Nephron (organoid): ENCODE measurements around the gene CDH5.

Experiments used
- H3K27ac Mint-ChIP-seq, 3 experiments: 2 replicates each; pipeline ENCODE4 v1.8.0; 2020; ENCODE audit warnings: mixed read lengths in 3 of 3, mild to moderate bottlenecking in 2 of 3, moderate library complexity in 1 of 3
- H3K27me3 Mint-ChIP-seq: 2 replicates; pipeline ENCODE4 v1.8.0; 2021; ENCODE audit warnings: low read depth, mild to moderate bottlenecking, moderate library complexity, mixed read lengths
- H3K36me3 Mint-ChIP-seq: 2 replicates; pipeline ENCODE4 v1.8.0; 2020; ENCODE audit warnings: low read depth, mixed read lengths
- H3K4me1 Mint-ChIP-seq: 2 replicates; pipeline ENCODE4 v1.8.0; 2020; ENCODE audit warnings: mixed read lengths
- H3K4me3 Mint-ChIP-seq, 3 experiments: 2 replicates each; pipeline ENCODE4 v1.8.0; 2020; ENCODE audit warnings: mild to moderate bottlenecking in 3 of 3, mixed read lengths in 3 of 3, moderate library complexity in 2 of 3
- H3K9me3 Mint-ChIP-seq: 2 replicates; pipeline ENCODE4 v1.8.0; 2020; ENCODE audit warnings: mixed read lengths
- TF ChIP-seq, protein P1 (sequence below), 3 experiments: fragments of 200-600 bp; sonication (generic); IDR thresholded peaks; one replicate each; pipeline ENCODE4 v1.5.0; 2021; ENCODE audit warnings: antibody characterized with exemption in 3 of 3; ENCODE audit not compliant: unreplicated experiment in 3 of 3

The CDH5 gene

DNA sequence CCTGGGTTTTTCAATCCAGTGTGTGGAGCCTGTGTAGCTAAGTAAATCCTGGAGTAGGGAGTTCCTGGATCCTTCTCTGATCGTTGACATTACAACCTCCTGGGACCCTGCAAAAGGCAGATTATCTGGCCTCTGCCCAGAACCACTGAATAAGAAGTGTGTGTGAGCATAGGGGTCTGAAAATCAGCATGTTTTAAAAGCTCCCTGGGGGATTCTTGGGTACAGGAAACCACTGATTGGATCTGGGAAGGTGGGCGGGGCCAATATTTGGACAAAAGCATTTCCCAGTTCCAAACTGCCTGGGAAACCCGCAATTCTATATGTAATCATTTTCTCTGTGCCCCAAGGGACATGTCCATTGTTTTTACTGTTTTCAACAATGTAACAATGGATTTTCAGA is 33.4 kb downstream of the CDH5 start:
- Mint-ChIP-seq H3K9me3 (no peaks in the 10 kb centered on the region), H3K4me1 (peaks cover 9% of the 10 kb centered on the region), H3K4me3 (no peak overlapping the region), H3K36me3 (no peaks in the 10 kb centered on the region), H3K27me3 (peaks cover 12% of the 10 kb centered on the region), H3K27ac (peak overlapping the region in 1 of 3 experiments; percentile 67)
- TF ChIP-seq, protein P1, sequence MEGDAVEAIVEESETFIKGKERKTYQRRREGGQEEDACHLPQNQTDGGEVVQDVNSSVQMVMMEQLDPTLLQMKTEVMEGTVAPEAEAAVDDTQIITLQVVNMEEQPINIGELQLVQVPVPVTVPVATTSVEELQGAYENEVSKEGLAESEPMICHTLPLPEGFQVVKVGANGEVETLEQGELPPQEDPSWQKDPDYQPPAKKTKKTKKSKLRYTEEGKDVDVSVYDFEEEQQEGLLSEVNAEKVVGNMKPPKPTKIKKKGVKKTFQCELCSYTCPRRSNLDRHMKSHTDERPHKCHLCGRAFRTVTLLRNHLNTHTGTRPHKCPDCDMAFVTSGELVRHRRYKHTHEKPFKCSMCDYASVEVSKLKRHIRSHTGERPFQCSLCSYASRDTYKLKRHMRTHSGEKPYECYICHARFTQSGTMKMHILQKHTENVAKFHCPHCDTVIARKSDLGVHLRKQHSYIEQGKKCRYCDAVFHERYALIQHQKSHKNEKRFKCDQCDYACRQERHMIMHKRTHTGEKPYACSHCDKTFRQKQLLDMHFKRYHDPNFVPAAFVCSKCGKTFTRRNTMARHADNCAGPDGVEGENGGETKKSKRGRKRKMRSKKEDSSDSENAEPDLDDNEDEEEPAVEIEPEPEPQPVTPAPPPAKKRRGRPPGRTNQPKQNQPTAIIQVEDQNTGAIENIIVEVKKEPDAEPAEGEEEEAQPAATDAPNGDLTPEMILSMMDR (IDR thresholded peaks at IDR 0.05; ENCODE audit: unreplicated experiment in 3 of 3) = no peak

DNA sequence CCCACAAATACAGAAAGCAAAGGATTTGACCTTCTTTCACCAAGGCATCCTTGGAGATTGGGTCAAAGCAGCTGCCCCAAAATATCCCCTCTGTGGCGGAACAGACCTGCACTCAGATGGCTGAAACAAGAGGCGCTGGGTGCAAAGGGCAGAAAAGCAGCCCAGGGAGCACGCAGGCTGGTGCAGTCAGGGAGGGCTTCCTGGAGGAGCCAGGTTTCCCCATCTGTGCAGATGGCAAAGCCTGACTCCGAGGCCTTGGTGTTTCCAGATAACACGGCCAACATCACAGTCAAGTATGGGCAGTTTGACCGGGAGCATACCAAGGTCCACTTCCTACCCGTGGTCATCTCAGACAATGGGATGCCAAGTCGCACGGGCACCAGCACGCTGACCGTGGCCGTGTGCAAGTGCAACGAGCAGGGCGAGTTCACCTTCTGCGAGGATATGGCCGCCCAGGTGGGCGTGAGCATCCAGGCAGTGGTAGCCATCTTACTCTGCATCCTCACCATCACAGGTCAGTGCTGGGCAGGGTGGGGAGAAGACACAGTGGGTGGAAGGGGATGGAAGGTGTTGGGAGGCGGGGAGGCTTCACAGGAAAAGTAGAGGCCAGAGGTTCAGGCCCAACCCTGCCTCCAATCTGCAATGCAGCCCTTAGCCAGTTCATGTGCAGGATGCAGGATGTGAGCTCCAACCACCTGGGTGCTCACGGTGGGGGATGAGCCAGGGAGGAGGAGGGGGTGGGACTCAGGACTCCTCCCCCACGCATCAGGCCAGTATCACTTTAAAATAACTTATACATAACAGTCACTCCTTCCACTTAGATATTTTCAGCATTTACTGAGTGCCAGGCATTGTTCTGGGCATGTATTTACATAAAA is 34.3 kb downstream of the CDH5 start:
- H3K36me3 Mint-ChIP-seq = no peaks in the 10 kb centered on the region
- no peaks in the 10 kb centered on the region for H3K9me3 Mint-ChIP-seq
- TF ChIP-seq, protein P1 (IDR thresholded peaks at IDR 0.05; ENCODE audit: unreplicated experiment in 3 of 3) = no peak
- H3K27me3 Mint-ChIP-seq = peaks cover 20% of the 10 kb centered on the region
- H3K4me1 Mint-ChIP-seq = peaks cover 9% of the 10 kb centered on the region
- H3K27ac Mint-ChIP-seq = peak overlapping the region in 1 of 3 experiments; percentile 67
- H3K4me3 Mint-ChIP-seq = no peak overlapping the region

DNA sequence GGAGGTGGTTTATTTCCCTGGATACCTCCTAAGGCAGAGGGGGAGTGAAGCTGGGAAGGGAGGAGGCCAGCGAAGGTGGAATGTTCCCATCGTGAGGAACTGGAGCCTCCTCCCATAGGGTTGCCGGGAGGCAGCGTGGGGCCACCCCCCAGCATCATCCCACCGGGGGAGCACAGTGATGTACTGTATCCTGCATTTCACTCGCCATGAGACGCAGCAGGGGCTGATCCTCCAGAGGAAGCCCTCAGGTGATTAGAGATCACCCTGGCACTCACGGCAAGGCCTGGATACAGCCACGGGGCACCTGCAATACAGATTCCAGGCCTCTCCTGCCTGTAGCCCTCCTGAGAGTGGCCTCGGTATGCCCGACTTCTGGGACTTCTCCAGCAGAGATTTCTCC is 35.1 kb downstream of the CDH5 start:
- peaks cover 29% of the 10 kb centered on the region for H3K27me3 Mint-ChIP-seq
- H3K4me1 Mint-ChIP-seq = peaks cover 9% of the 10 kb centered on the region
- no peak overlapping the region for H3K4me3 Mint-ChIP-seq
- H3K36me3 Mint-ChIP-seq = no peaks in the 10 kb centered on the region
- H3K27ac Mint-ChIP-seq = peak overlapping the region in 1 of 3 experiments; percentile 14
- TF ChIP-seq, protein P1 (IDR thresholded peaks at IDR 0.05; ENCODE audit: unreplicated experiment in 3 of 3) = no peak
- no peaks in the 10 kb centered on the region for H3K9me3 Mint-ChIP-seq

DNA sequence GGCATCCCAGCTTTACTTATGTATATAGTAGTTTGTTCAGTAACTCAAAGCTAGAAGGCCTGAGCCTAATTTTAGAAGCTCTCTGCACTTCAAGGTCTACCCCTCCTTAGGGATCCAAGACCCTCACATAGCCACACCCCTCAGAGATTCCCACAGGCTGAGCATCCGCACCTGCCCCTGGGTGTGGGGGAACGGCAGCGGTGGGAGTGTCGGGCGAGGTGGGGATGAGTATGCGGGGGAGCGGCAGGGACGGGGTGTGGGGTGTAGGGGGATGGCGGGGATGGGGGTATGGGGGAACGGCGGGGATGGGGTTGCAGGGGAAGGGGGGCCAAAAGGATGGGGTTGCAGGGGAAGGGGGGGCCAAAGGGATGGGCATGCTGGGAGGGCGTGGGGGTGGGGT is 35.7 kb downstream of the CDH5 start:
- H3K27me3 Mint-ChIP-seq = peaks cover 32% of the 10 kb centered on the region
- H3K4me3 Mint-ChIP-seq = no peak overlapping the region
- peaks cover 13% of the 10 kb centered on the region for H3K4me1 Mint-ChIP-seq
- H3K36me3 Mint-ChIP-seq = no peaks in the 10 kb centered on the region
- no peaks in the 10 kb centered on the region for H3K9me3 Mint-ChIP-seq
- TF ChIP-seq, protein P1 (IDR thresholded peaks at IDR 0.05; ENCODE audit: unreplicated experiment in 3 of 3) = no peak
- H3K27ac Mint-ChIP-seq = no peak overlapping the region

DNA sequence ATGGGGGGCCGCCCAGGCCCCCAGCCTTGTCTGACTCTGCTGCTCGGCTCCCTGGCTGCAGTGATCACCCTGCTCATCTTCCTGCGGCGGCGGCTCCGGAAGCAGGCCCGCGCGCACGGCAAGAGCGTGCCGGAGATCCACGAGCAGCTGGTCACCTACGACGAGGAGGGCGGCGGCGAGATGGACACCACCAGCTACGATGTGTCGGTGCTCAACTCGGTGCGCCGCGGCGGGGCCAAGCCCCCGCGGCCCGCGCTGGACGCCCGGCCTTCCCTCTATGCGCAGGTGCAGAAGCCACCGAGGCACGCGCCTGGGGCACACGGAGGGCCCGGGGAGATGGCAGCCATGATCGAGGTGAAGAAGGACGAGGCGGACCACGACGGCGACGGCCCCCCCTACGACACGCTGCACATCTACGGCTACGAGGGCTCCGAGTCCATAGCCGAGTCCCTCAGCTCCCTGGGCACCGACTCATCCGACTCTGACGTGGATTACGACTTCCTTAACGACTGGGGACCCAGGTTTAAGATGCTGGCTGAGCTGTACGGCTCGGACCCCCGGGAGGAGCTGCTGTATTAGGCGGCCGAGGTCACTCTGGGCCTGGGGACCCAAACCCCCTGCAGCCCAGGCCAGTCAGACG is 36.2 kb downstream of the CDH5 start:
- no peak overlapping the region for H3K4me3 Mint-ChIP-seq
- peaks cover 14% of the 10 kb centered on the region for H3K4me1 Mint-ChIP-seq
- H3K27me3 Mint-ChIP-seq = peaks cover 32% of the 10 kb centered on the region
- TF ChIP-seq, protein P1 (IDR thresholded peaks at IDR 0.05; ENCODE audit: unreplicated experiment in 3 of 3) = no peak
- H3K27ac Mint-ChIP-seq = no peak overlapping the region
- H3K9me3 Mint-ChIP-seq = no peaks in the 10 kb centered on the region
- no peaks in the 10 kb centered on the region for H3K36me3 Mint-ChIP-seq
